H9 (cell line): ENCODE data around the gene TNXB. TPM values are rescaled to one million over a fixed set of nuclear protein-coding genes. Genes with fewer than 3 reads are reported as not detected.
A peak's percentile ranks its signal among the peaks of the same experiment; 100 is the strongest.
"Not testable (repeated sequence)": the region's sequence is repeated elsewhere in the genome, so short reads cannot be mapped to it uniquely, and the experiment has no call there.

Experiments
- DNase-seq: peaks from one replicate; pipeline ENCODE4 v3.0.0-alpha.2; 2017
- H2AFZ ChIP-seq: one replicate; pipeline ENCODE4 v1.6.1; 2013; ENCODE audit warnings: mild to moderate bottlenecking, low read length, control low read depth, moderate library complexity
- H2AK5ac ChIP-seq: 2 replicates; pipeline ENCODE4 v1.6.1; 2013; ENCODE audit warnings: low read length, control low read depth, mixed read lengths; ENCODE audit not compliant: insufficient read length
- H2BK120ac ChIP-seq: one replicate; pipeline ENCODE4 v1.6.1; 2013; ENCODE audit warnings: low read depth, mild to moderate bottlenecking, low read length, control low read depth, inconsistent platforms; ENCODE audit not compliant: poor library complexity, severe bottlenecking
- H2BK12ac ChIP-seq: 2 replicates; pipeline ENCODE4 v1.6.1; 2013; ENCODE audit warnings: low read length, control low read depth, mixed read lengths, low read depth; ENCODE audit not compliant: insufficient read length
- H2BK15ac ChIP-seq: 2 replicates; pipeline ENCODE4 v1.6.1; 2013; ENCODE audit warnings: low read depth, low read length, control low read depth
- H2BK20ac ChIP-seq: one replicate; pipeline ENCODE4 v1.6.1; 2013; ENCODE audit warnings: low read depth, mild to moderate bottlenecking, low read length, control low read depth, inconsistent platforms; ENCODE audit not compliant: poor library complexity, severe bottlenecking
- H2BK5ac ChIP-seq: 2 replicates; pipeline ENCODE4 v1.6.1; 2013; ENCODE audit warnings: low read length, control low read depth, mixed read lengths; ENCODE audit not compliant: insufficient read length
- H3K14ac ChIP-seq: 2 replicates; pipeline ENCODE4 v1.6.1; 2013; ENCODE audit warnings: low read length, control low read depth; ENCODE audit not compliant: insufficient read depth
- H3K18ac ChIP-seq: 2 replicates; pipeline ENCODE4 v1.6.1; 2013; ENCODE audit warnings: low read depth, mild to moderate bottlenecking, mixed read lengths, low read length, control low read depth; ENCODE audit not compliant: insufficient read length
- H3K23ac ChIP-seq: 2 replicates; pipeline ENCODE4 v1.6.1; 2013; ENCODE audit warnings: low read length, control low read depth, mixed read lengths, low read depth; ENCODE audit not compliant: insufficient read length
- H3K23me2 ChIP-seq: 2 replicates; pipeline ENCODE4 v1.6.1; 2013; ENCODE audit warnings: low read depth, mild to moderate bottlenecking, mixed read lengths, low read length, control low read depth; ENCODE audit not compliant: insufficient read length, poor library complexity, severe bottlenecking
- H3K27ac ChIP-seq: 2 replicates; pipeline ENCODE4 v1.5.1; 2013; ENCODE audit warnings: low read length, control low read depth, mixed read lengths, low read depth; ENCODE audit not compliant: insufficient read length
- H3K27me3 ChIP-seq: 2 replicates; pipeline ENCODE4 v1.6.1; 2013; ENCODE audit warnings: low read length, control low read depth, inconsistent platforms; ENCODE audit not compliant: insufficient read depth
- H3K4ac ChIP-seq: 2 replicates; pipeline ENCODE4 v1.6.1; 2013; ENCODE audit warnings: low read depth, mild to moderate bottlenecking, control low read depth, inconsistent platforms, low read length, moderate library complexity
- H3K4me1 ChIP-seq: 2 replicates; pipeline ENCODE4 v1.6.1; 2013; ENCODE audit warnings: low read length, control low read depth, inconsistent platforms; ENCODE audit not compliant: insufficient read depth
- H3K4me2 ChIP-seq: 2 replicates; pipeline ENCODE4 v1.6.1; 2013; ENCODE audit warnings: low read length, control low read depth, mixed read lengths; ENCODE audit not compliant: insufficient read length, insufficient read depth
- H3K56ac ChIP-seq: 2 replicates; pipeline ENCODE4 v1.6.1; 2013; ENCODE audit warnings: low read depth, mild to moderate bottlenecking, mixed read lengths, low read length, control low read depth; ENCODE audit not compliant: insufficient read length
- H3K79me1 ChIP-seq: 2 replicates; pipeline ENCODE4 v1.6.1; 2013; ENCODE audit warnings: low read depth, mild to moderate bottlenecking, moderate library complexity, low read length, control low read depth, inconsistent platforms; ENCODE audit not compliant: insufficient read depth, poor library complexity, severe bottlenecking
- H3K79me2 ChIP-seq: 2 replicates; pipeline ENCODE4 v1.6.1; 2013; ENCODE audit warnings: low read length, control low read depth, inconsistent platforms; ENCODE audit not compliant: insufficient read depth
- H3K9ac ChIP-seq: 2 replicates; pipeline ENCODE4 v1.6.1; 2013; ENCODE audit warnings: low read length, control low read depth, mixed read lengths; ENCODE audit not compliant: insufficient read length; ENCODE audit errors: extremely low read depth
- H3K9me3 ChIP-seq: one replicate; pipeline ENCODE4 v1.6.1; 2013; ENCODE audit warnings: low read depth, low read length, inconsistent platforms; ENCODE audit not compliant: control insufficient read depth
- H3T11ph ChIP-seq: one replicate; pipeline ENCODE4 v1.6.1; 2013; ENCODE audit warnings: mild to moderate bottlenecking, low read length, control low read depth, inconsistent platforms
- H4K20me1 ChIP-seq: one replicate; pipeline ENCODE4 v1.6.1; 2013; ENCODE audit not compliant: control insufficient read depth, insufficient read length, insufficient read depth
- H4K5ac ChIP-seq: 2 replicates; pipeline ENCODE4 v1.6.1; 2013; ENCODE audit warnings: low read depth, mild to moderate bottlenecking, mixed read lengths, low read length, control low read depth; ENCODE audit not compliant: insufficient read length
- H4K8ac ChIP-seq: replicated peaks from 2 replicates; pipeline ENCODE4 v1.6.1; 2013; ENCODE audit warnings: low read length, control low read depth, mixed read lengths, low read depth; ENCODE audit not compliant: insufficient read length
- H4K91ac ChIP-seq: 2 replicates; pipeline ENCODE4 v1.6.1; 2013; ENCODE audit warnings: low read depth, mild to moderate bottlenecking, moderate library complexity, mixed read lengths, low read length, control low read depth; ENCODE audit not compliant: insufficient read length
- H3K27ac Mint-ChIP-seq, 3 experiments: 2 replicates in 2 of 3; 3 replicates in 1 of 3; pipeline ENCODE4 v1.8.0; 2020 to 2021; ENCODE audit warnings: mixed read lengths in 3 of 3, mild to moderate bottlenecking in 1 of 3, moderate library complexity in 1 of 3
- H3K27me3 Mint-ChIP-seq: 2 replicates; pipeline ENCODE4 v1.8.0; 2021; ENCODE audit warnings: low read depth, mild to moderate bottlenecking, moderate library complexity, mixed read lengths
- H3K36me3 Mint-ChIP-seq, 3 experiments: 2 replicates in 2 of 3; 3 replicates in 1 of 3; pipeline ENCODE4 v1.8.0; 2020 to 2021; ENCODE audit warnings: low read depth in 3 of 3, mixed read lengths in 3 of 3; ENCODE audit not compliant: insufficient read depth in 1 of 3
- H3K4me1 Mint-ChIP-seq, 2 experiments: 2 replicates each; pipeline ENCODE4 v1.8.0; 2020; ENCODE audit warnings: mixed read lengths in 2 of 2
- H3K4me3 Mint-ChIP-seq, 2 experiments: 2 replicates in 1 of 2; 3 replicates in 1 of 2; pipeline ENCODE4 v1.8.0; 2020 to 2021; ENCODE audit warnings: mild to moderate bottlenecking in 2 of 2, mixed read lengths in 2 of 2, moderate library complexity in 1 of 2
- H3K9me3 Mint-ChIP-seq, 2 experiments: 2 replicates in 1 of 2; 3 replicates in 1 of 2; pipeline ENCODE4 v1.8.0; 2020; ENCODE audit warnings: mild to moderate bottlenecking in 2 of 2, mixed read lengths in 2 of 2, moderate library complexity in 1 of 2
- WGBS: extraction: QIAGEN DNeasy Blood & Tissue Kit; methylation state at CpG from one replicate; pipeline ENCODE4 v1.1.7; 2013; ENCODE audit warnings: missing lambda C conversion rate, low lambda C conversion rate, mixed read lengths; ENCODE audit not compliant: insufficient read length; ENCODE audit errors: extremely low coverage; 5-methylcytosine and 5-hydroxymethylcytosine counted together
- total RNA-seq: library from RNA; stranded (reverse); gene quantifications from 2 replicates; pipeline ENCODE4 v1.2.1, GENCODE V29; 2021

Gene TNXB
- total RNA-seq, 1 experiment from 2014 or later: 5.0 TPM

- H3K18ac ChIP-seq, H2BK20ac ChIP-seq, H3K79me1 ChIP-seq, H3K27me3 ChIP-seq, H3K14ac ChIP-seq, H2AK5ac ChIP-seq, H3K27ac Mint-ChIP-seq, H2BK12ac ChIP-seq, H4K8ac ChIP-seq, H3T11ph ChIP-seq, H3K79me2 ChIP-seq, H4K91ac ChIP-seq, H3K4me3 Mint-ChIP-seq, H2BK15ac ChIP-seq, H4K5ac ChIP-seq, H3K9ac ChIP-seq, H3K56ac ChIP-seq, H3K23me2 ChIP-seq, H3K23ac ChIP-seq, DNase-seq, H3K9me3 ChIP-seq, H2BK120ac ChIP-seq, H3K4me2 ChIP-seq, H4K20me1 ChIP-seq, H3K4ac ChIP-seq, H3K4me1 Mint-ChIP-seq, H2AFZ ChIP-seq, H3K27me3 Mint-ChIP-seq, H2BK5ac ChIP-seq, H3K27ac ChIP-seq, H3K9me3 Mint-ChIP-seq, H3K4me1 ChIP-seq, H3K36me3 Mint-ChIP-seq: not testable (repeated sequence)
- no CpG with 5 or more reads among the region's 43 CpGs for WGBS
These were observed 68.7 kb downstream of the TNXB start for GRCh38 chr6:32040299-32041049.

DNA sequence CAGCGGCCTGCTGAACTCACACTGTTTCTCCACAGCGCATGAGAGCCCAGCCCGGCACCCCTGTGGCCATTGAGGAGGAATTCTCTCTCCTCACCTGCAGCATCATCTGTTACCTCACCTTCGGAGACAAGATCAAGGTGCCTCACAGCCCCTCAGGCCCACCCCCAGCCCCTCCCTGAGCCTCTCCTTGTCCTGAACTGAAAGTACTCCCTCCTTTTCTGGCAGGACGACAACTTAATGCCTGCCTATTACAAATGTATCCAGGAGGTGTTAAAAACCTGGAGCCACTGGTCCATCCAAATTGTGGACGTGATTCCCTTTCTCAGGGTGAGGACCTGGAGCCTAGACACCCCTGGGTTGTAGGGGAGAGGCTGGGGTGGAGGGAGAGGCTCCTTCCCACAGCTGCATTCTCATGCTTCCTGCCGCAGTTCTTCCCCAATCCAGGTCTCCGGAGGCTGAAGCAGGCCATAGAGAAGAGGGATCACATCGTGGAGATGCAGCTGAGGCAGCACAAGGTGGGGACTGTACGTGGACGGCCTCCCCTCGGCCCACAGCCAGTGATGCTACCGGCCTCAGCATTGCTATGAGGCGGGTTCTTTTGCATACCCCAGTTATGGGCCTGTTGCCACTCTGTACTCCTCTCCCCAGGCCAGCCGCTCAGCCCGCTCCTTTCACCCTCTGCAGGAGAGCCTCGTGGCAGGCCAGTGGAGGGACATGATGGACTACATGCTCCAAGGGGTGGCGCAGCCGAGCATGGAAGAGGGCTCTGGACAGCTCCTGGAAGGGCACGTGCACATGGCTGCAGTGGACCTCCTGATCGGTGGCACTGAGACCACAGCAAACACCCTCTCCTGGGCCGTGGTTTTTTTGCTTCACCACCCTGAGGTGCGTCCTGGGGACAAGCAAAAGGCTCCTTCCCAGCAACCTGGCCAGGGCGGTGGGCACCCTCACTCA lies 69.5 kb downstream of the TNXB start:
- H3K27me3 ChIP-seq, H3K4ac ChIP-seq, H3K9me3 ChIP-seq, H3K9me3 Mint-ChIP-seq, H3K4me1 ChIP-seq, H4K20me1 ChIP-seq, H2AFZ ChIP-seq, H3K18ac ChIP-seq, H4K8ac ChIP-seq, H2BK120ac ChIP-seq, H2BK20ac ChIP-seq, H3K23me2 ChIP-seq, H3K4me1 Mint-ChIP-seq, H3K79me1 ChIP-seq, H2AK5ac ChIP-seq, H4K5ac ChIP-seq, H2BK12ac ChIP-seq, DNase-seq, H3K23ac ChIP-seq, H3K27me3 Mint-ChIP-seq, H3K4me3 Mint-ChIP-seq, H4K91ac ChIP-seq, H2BK15ac ChIP-seq, H3K56ac ChIP-seq, H2BK5ac ChIP-seq, H3K79me2 ChIP-seq, H3K4me2 ChIP-seq, H3K27ac ChIP-seq, H3K14ac ChIP-seq, H3K9ac ChIP-seq, H3K36me3 Mint-ChIP-seq, H3T11ph ChIP-seq: not testable (repeated sequence)
- H3K27ac Mint-ChIP-seq: peak overlapping the region in 1 of 3 experiments; percentile 76; a peak in 1 of 7 replicates
- no CpG with 5 or more reads among the region's 24 CpGs for WGBS
